Measurements from ENCODE around the gene IL22RA2.

The IL22RA2 gene

DNA sequence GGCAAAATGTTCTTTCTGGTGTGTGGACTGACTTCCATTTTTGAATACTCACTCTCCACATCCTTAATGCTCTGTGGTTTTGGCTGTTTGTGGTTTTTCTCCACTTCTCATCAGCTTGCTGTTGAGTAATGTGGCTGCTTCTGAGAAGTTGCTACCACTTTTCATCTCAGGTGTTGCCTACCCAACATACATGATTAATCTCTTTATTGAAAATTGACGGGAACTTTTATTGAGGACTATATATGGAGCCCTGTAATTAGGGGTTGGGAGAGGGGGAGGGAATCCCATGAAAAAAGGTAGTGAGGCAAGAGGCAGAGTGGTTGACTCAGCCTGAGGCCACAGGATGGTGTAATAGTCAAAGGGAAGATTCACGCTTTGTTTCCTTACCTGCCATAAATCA lies 17.6 kb downstream of the IL22RA2 start:
- H3K27ac ChIP-seq (ENCODE audit: extremely low read depth, low read depth, low read length) = no peak overlapping the region
- H3K36me3 ChIP-seq (ENCODE audit: control insufficient read depth in 2 of 2, insufficient read depth in 1 of 2, low read length in 2 of 2) = no peaks in the 10 kb centered on the region
- no peak overlapping the region for H3K4me3 ChIP-seq (ENCODE audit: low read depth, low read length)
- H3K9me3 ChIP-seq (ENCODE audit: control insufficient read depth, insufficient read depth, low read depth, low read length) = no peaks in the 10 kb centered on the region
- ChIA-PET CTCF (interaction anchor here (0.9 kb wide), 1 partner anchor 121 kb away, joined by 3 read pairs; no protein-coding TSS in a partner anchor), POLR2A (no interaction called here)
- no peaks in the 10 kb centered on the region for H3K4me1 ChIP-seq (ENCODE audit: control insufficient read depth, insufficient read depth, low read length)
- no peak for TF ChIP-seq ZNF843 (tag by site-specific recombination; IDR thresholded peaks at IDR 0.05)
- TF ChIP-seq ZFP37 (tag by site-specific recombination; IDR thresholded peaks at IDR 0.05) = no peak
- TF ChIP-seq ZNF747 (tag by site-specific recombination; IDR thresholded peaks at IDR 0.05) = no peak

DNA sequence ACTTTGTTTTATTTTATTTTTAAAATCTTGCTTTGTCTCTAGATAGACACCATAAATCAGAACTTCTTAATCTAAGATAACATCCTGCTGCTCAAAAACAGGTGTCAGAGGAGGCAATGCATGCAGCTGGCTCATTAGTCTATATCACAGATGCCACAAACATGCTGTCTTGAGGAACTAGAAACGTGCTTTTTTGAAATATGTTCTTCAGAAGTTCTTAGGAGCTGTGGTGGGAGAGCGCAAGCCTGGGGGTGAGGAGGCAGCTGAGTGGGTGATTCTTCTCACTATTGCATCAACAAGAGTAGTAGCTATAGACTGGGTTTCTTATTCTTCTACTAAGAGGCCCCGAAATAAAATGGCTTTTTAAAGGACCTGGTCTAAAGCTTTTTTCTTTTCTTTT lies 23.4 kb downstream of the IL22RA2 start:
- no peaks in the 10 kb centered on the region for H3K4me1 ChIP-seq (ENCODE audit: control insufficient read depth, insufficient read depth, low read length)
- H3K36me3 ChIP-seq (ENCODE audit: control insufficient read depth in 2 of 2, insufficient read depth in 1 of 2, low read length in 2 of 2) = no peaks in the 10 kb centered on the region
- no peak overlapping the region for H3K27ac ChIP-seq (ENCODE audit: extremely low read depth, low read depth, low read length)
- TF ChIP-seq YY2 (tag by site-specific recombination; IDR thresholded peaks at IDR 0.05) = no peak
- TF ChIP-seq GLI2 (tag by site-specific recombination; IDR thresholded peaks at IDR 0.05; ENCODE audit: borderline replicate concordance, low read depth) = no peak
- TF ChIP-seq, protein P1, sequence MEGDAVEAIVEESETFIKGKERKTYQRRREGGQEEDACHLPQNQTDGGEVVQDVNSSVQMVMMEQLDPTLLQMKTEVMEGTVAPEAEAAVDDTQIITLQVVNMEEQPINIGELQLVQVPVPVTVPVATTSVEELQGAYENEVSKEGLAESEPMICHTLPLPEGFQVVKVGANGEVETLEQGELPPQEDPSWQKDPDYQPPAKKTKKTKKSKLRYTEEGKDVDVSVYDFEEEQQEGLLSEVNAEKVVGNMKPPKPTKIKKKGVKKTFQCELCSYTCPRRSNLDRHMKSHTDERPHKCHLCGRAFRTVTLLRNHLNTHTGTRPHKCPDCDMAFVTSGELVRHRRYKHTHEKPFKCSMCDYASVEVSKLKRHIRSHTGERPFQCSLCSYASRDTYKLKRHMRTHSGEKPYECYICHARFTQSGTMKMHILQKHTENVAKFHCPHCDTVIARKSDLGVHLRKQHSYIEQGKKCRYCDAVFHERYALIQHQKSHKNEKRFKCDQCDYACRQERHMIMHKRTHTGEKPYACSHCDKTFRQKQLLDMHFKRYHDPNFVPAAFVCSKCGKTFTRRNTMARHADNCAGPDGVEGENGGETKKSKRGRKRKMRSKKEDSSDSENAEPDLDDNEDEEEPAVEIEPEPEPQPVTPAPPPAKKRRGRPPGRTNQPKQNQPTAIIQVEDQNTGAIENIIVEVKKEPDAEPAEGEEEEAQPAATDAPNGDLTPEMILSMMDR (tag by site-specific recombination; IDR thresholded peaks at IDR 0.05) = no peak
- TF ChIP-seq, protein P2, sequence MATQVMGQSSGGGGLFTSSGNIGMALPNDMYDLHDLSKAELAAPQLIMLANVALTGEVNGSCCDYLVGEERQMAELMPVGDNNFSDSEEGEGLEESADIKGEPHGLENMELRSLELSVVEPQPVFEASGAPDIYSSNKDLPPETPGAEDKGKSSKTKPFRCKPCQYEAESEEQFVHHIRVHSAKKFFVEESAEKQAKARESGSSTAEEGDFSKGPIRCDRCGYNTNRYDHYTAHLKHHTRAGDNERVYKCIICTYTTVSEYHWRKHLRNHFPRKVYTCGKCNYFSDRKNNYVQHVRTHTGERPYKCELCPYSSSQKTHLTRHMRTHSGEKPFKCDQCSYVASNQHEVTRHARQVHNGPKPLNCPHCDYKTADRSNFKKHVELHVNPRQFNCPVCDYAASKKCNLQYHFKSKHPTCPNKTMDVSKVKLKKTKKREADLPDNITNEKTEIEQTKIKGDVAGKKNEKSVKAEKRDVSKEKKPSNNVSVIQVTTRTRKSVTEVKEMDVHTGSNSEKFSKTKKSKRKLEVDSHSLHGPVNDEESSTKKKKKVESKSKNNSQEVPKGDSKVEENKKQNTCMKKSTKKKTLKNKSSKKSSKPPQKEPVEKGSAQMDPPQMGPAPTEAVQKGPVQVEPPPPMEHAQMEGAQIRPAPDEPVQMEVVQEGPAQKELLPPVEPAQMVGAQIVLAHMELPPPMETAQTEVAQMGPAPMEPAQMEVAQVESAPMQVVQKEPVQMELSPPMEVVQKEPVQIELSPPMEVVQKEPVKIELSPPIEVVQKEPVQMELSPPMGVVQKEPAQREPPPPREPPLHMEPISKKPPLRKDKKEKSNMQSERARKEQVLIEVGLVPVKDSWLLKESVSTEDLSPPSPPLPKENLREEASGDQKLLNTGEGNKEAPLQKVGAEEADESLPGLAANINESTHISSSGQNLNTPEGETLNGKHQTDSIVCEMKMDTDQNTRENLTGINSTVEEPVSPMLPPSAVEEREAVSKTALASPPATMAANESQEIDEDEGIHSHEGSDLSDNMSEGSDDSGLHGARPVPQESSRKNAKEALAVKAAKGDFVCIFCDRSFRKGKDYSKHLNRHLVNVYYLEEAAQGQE (tag by site-specific recombination; IDR thresholded peaks at IDR 0.05) = no peak
- TF ChIP-seq SP3 (tag by site-specific recombination; IDR thresholded peaks at IDR 0.05) = no peak
- no peak for TF ChIP-seq ZXDB (tag by site-specific recombination; IDR thresholded peaks at IDR 0.05)
- no peak for TF ChIP-seq ZNF416 (tag by site-specific recombination; IDR thresholded peaks at IDR 0.05)
- TF ChIP-seq KLF1 (tag by site-specific recombination; IDR thresholded peaks at IDR 0.05) = no peak
- no peak overlapping the region for H3K4me3 ChIP-seq (ENCODE audit: low read depth, low read length)
- H3K9me3 ChIP-seq (ENCODE audit: control insufficient read depth, insufficient read depth, low read depth, low read length) = no peaks in the 10 kb centered on the region
- CTCF ChIA-PET = interaction anchor here (0.7 to 1.2 kb wide), 2 partner anchors 17 to 121 kb away, joined by 3 to 4 read pairs; no protein-coding TSS in a partner anchor
- POLR2A ChIA-PET = no interaction called here

DNA sequence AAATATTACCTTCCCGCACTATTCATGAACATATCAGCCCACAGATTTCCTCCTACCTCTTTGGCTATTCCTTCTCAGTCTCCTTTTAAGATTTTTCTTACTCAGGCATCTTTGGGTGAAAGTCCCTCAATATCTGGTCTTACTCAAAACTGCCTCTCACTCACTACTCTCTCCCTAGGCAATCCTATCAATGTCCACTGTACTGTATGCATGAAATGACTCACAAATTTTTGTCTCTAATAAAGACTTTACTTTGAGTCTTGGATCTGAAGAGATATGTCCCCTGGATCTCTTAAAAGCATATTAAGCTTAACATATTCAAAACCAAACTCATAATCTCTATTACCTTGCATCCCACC lies 24.4 kb downstream of the IL22RA2 start:
- Histone ChIP-seq H3K27ac (ENCODE audit: extremely low read depth, low read depth, low read length) (no peak overlapping the region), H3K4me3 (ENCODE audit: low read depth, low read length) (no peak overlapping the region), H3K36me3 (ENCODE audit: control insufficient read depth in 2 of 2, insufficient read depth in 1 of 2, low read length in 2 of 2) (no peaks in the 10 kb centered on the region), H3K4me1 (ENCODE audit: control insufficient read depth, insufficient read depth, low read length) (no peaks in the 10 kb centered on the region), H3K9me3 (ENCODE audit: control insufficient read depth, insufficient read depth, low read depth, low read length) (no peaks in the 10 kb centered on the region)
- TF ChIP-seq ZNF335 (tag by site-specific recombination; conservative IDR thresholded peaks at IDR 0.05) (no peak), ZNF169 (tag by site-specific recombination; IDR thresholded peaks at IDR 0.05) (no peak), KLF8 (tag by site-specific recombination; IDR thresholded peaks at IDR 0.05) (no peak)
- TF ChIP-seq, protein P3, sequence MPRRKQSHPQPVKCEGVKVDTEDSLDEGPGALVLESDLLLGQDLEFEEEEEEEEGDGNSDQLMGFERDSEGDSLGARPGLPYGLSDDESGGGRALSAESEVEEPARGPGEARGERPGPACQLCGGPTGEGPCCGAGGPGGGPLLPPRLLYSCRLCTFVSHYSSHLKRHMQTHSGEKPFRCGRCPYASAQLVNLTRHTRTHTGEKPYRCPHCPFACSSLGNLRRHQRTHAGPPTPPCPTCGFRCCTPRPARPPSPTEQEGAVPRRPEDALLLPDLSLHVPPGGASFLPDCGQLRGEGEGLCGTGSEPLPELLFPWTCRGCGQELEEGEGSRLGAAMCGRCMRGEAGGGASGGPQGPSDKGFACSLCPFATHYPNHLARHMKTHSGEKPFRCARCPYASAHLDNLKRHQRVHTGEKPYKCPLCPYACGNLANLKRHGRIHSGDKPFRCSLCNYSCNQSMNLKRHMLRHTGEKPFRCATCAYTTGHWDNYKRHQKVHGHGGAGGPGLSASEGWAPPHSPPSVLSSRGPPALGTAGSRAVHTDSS (tag by site-specific recombination; IDR thresholded peaks at IDR 0.05) = no peak
- TF ChIP-seq, protein P2 (tag by site-specific recombination; IDR thresholded peaks at IDR 0.05) = no peak
- TF ChIP-seq, protein P4, sequence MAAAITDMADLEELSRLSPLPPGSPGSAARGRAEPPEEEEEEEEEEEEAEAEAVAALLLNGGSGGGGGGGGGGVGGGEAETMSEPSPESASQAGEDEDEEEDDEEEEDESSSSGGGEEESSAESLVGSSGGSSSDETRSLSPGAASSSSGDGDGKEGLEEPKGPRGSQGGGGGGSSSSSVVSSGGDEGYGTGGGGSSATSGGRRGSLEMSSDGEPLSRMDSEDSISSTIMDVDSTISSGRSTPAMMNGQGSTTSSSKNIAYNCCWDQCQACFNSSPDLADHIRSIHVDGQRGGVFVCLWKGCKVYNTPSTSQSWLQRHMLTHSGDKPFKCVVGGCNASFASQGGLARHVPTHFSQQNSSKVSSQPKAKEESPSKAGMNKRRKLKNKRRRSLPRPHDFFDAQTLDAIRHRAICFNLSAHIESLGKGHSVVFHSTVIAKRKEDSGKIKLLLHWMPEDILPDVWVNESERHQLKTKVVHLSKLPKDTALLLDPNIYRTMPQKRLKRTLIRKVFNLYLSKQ (tag by site-specific recombination; IDR thresholded peaks at IDR 0.05; ENCODE audit: borderline replicate concordance) = no peak
- POLR2A ChIA-PET = no interaction called here
- CTCF ChIA-PET = interaction anchor here (0.5 to 0.6 kb wide), 2 partner anchors 185 to 489 kb away, joined by 3 read pairs; no protein-coding TSS in a partner anchor
